Measurements from ENCODE around the gene NEU1. TPM values are rescaled to one million over a fixed set of nuclear protein-coding genes. Genes with fewer than 3 reads are reported as not detected.

NEU1 gene
- total and polyA plus RNA-seq, 2 of the 8 experiments (the other 6 are each of a cell fraction or from before 2014, with no cell fraction given): 41.2 to 72.1 TPM

DNA sequence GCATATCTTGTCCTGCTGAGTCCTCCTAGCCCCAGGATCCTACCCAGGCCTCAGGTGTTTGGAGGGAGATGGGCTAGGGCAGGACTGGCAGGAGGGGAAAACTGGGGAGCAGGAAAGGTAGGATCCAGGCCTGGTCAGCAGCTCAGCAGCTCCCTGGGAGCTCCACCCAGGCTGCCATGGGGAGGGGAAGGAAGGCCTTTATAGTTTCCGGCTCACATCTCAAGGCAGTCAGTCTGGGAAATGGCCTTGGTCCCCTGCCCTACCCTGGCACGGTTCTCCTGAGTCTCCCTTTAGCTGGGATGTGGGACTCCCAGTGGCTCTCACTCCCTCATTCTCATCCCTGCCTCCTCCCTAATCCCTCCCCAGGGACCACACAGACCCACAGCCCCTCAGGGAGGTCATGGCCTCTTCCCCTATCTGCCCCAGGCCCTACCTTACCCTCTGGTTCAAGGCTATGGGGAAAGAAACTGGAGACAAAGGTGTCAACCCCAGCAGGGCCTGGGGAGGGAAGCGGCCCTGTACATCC, 14.6 kb upstream of the NEU1 start (continued):
- TF ChIP-seq CHD7 (IDR thresholded peaks at IDR 0.05; ENCODE audit: insufficient replicate concordance, low read length): no peak
- TF ChIP-seq KDM4A (IDR thresholded peaks at IDR 0.05; ENCODE audit: low read depth, low read length, severe bottlenecking): no peak
